ENCODE measurements around the gene FLAD1.

The FLAD1 gene

DNA sequence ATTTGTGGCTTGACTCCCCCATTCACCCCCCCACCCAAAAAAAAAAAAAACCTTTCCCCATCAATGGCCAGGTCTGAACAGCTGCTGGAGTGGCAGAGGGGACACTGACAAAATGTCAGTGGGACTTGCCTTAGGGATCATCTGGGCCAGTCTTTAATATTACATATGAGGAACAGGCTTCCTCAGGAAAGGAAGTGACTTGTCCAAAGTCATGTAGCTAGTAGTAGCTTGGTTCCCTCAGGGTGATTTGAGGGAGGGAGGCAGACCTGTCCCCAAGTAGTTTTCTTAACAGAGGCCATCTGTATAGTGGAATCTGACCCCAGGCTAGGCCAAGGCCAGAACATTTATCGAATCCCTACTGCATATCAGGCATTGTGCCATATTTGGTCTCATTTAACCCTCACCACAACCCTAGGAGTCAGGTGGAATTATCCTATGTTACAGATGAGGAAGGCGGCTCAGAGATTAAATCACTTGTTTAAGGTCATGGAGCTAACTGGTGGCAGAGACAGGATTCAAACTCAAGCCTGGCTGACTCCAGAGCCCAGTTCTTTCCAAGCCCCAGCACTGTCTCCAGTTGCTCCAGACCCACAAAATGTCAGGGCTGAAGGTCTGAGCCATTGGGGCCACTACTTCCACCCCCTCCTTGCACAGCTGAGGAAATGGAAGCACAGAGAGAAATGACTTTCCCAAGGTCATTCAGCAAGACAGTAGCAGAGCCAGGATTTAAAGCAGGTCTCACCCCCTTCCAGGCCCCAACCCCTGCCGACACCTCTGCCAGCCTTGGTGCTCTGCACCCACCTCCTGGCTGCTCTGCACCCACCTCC, 29.8 kb downstream of the FLAD1 start:
- no peak overlapping the region for H3K4me3 ChIP-seq (ENCODE audit: low read length)
- TF ChIP-seq, protein P1, sequence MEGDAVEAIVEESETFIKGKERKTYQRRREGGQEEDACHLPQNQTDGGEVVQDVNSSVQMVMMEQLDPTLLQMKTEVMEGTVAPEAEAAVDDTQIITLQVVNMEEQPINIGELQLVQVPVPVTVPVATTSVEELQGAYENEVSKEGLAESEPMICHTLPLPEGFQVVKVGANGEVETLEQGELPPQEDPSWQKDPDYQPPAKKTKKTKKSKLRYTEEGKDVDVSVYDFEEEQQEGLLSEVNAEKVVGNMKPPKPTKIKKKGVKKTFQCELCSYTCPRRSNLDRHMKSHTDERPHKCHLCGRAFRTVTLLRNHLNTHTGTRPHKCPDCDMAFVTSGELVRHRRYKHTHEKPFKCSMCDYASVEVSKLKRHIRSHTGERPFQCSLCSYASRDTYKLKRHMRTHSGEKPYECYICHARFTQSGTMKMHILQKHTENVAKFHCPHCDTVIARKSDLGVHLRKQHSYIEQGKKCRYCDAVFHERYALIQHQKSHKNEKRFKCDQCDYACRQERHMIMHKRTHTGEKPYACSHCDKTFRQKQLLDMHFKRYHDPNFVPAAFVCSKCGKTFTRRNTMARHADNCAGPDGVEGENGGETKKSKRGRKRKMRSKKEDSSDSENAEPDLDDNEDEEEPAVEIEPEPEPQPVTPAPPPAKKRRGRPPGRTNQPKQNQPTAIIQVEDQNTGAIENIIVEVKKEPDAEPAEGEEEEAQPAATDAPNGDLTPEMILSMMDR (conservative IDR thresholded peaks at IDR 0.05; ENCODE audit: low read length) = no peak
- no peak for DNase-seq (ENCODE audit: low read depth)

DNA sequence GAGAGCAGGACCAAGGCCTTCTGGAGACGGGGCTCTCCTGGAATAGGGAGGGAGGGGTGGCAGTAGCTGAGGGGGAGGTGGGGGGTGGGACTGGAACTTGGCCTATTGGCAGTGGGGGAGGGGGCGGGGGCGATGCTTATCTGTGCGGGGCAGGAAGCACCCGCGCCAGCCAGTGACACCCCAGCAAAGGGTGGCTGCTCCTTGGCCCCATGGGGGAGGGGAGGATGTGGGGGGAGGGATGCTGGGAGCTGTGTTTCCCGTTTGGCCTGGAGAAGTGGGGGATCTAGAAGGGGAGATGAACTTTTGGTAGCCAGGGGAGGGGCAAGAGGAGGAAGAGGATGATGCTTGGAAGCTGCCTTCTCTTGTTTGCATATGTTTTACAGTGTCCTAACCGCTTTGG, 30.5 kb downstream of the FLAD1 start:
- H3K4me3 ChIP-seq (ENCODE audit: low read length) = no peak overlapping the region
- no peak for DNase-seq (ENCODE audit: low read depth)
- TF ChIP-seq, protein P1 (conservative IDR thresholded peaks at IDR 0.05; ENCODE audit: low read length) = no peak

DNA sequence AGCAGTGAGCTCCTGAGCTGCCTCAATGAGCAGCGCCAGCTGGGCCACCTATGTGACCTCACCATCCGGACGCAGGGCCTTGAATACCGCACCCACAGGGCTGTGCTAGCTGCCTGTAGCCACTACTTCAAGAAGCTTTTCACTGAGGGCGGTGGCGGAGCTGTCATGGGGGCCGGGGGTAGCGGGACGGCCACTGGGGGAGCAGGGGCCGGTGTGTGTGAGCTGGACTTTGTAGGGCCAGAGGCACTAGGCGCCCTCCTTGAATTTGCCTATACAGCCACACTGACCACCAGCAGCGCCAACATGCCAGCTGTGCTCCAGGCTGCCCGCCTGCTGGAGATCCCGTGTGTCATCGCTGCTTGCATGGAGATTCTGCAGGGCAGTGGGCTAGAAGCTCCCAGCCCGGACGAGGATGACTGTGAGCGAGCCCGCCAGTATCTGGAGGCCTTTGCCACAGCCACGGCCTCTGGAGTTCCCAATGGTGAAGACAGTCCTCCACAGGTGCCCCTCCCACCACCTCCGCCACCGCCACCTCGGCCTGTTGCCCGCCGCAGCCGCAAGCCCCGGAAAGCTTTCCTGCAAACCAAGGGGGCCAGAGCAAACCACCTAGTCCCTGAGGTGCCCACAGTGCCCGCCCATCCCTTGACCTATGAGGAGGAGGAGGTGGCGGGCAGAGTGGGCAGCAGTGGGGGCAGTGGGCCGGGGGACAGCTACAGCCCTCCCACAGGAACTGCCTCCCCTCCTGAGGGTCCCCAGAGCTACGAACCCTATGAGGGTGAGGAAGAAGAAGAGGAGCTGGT, 31.8 kb downstream of the FLAD1 start:
- H3K4me3 ChIP-seq (ENCODE audit: low read length) = no peak overlapping the region
- TF ChIP-seq, protein P1 (conservative IDR thresholded peaks at IDR 0.05; ENCODE audit: low read length) = no peak
- no peak for DNase-seq (ENCODE audit: low read depth)

DNA sequence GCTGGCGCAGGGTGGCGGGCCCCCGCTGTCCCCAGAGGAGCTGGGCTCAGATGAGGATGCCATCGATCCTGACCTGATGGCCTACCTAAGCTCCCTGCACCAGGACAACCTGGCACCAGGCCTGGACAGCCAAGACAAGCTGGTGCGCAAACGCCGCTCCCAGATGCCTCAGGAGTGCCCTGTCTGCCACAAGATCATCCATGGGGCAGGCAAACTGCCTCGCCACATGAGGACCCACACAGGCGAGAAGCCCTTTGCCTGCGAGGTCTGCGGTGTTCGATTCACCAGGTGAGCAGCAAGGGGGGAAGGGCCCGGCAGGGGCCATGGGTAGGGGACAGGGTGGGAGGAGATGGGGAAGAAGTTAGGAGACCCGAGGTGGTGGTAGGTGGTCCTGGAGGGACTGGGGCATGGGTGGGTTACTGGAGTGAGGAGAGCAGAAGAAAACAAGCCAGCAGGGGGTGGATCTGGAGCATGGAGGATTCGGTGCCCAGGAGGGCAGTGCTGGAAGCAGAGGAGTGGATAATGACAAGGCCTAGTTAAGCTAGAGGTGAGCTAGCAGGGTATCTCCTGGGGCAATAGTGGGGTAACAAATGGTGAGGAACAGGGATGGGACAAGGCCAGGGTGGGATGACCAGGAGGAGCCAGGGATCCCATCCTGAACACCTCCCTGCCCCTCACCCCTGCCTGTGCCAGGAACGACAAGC, 32.5 kb downstream of the FLAD1 start:
- no peak overlapping the region for H3K4me3 ChIP-seq (ENCODE audit: low read length)
- TF ChIP-seq, protein P1 (conservative IDR thresholded peaks at IDR 0.05; ENCODE audit: low read length) = no peak
- no peak for DNase-seq (ENCODE audit: low read depth)

DNA sequence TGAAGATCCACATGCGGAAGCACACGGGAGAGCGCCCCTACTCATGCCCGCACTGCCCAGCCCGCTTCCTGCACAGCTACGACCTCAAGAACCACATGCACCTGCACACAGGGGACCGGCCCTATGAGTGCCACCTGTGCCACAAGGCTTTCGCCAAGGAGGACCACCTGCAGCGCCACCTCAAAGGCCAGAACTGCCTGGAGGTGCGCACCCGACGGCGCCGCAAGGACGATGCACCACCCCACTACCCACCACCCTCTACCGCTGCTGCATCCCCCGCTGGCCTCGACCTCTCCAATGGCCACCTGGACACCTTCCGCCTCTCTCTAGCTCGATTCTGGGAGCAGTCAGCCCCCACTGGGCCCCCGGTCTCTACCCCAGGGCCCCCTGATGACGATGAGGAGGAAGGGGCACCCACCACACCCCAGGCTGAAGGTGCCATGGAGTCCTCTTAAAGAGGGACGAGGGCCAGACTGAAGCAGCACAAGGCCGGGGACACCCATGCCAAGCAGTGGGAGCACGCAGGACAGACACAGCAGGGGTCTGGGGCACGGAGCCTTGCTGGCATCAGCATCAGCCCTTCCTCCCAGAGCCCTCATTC, 33.2 kb downstream of the FLAD1 start:
- H3K4me3 ChIP-seq (ENCODE audit: low read length) = no peak overlapping the region
- no peak for DNase-seq (ENCODE audit: low read depth)
- TF ChIP-seq, protein P1 (conservative IDR thresholded peaks at IDR 0.05; ENCODE audit: low read length) = no peak

DNA sequence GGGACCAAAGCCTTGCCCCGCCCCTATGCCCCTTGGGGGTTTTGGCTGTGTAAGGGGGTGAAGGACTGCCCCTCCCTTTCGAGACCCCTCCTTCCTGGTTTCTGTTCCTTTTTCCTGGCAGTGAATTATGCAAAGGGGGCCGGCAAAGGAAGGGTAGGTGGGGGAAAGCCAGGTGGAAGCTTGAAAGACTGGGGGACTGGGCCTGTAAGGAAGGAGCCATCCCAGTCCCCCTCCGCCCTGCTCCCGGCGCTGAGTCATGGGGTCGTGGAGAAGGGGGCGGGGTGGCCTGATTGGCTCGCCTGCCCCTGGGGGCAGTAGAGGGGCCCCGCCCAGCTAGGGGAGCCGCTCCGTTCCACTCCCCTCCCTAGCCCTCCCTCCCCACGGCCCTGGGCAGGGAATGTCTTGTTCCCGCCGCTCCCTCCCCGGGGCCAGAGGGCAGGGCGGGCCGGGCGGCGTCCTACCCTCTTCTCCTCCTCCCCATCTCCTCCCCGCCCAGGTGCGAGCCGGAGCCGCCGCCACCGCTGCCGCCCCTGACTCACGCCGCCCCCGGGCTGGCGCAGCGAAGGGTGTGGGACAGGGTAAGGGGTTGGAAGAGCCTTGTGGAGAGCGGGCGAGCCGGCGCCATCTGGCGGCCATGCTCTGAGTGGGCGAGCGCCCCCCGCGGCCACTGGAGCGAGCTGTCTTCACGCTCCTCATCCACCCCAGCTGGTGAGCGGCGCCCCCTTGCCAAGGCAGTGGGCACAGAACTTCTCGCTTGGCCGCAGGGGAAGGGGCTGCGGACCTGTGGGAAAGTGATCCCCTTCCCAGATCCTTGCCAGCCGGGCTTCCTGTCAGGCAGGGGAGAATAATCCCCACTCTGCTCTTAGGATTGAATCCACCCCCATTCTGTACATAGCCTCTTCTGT, 34.1 kb downstream of the FLAD1 start:
- peak overlapping the region; percentile 33 for H3K4me3 ChIP-seq (ENCODE audit: low read length)
- TF ChIP-seq, protein P1 (conservative IDR thresholded peaks at IDR 0.05; ENCODE audit: low read length) = peak; percentile 95
- peak; percentile 76 for DNase-seq (ENCODE audit: low read depth)
